ENCODE measurements around the gene PAF1. TPM values are rescaled to one million over a fixed set of nuclear protein-coding genes. Genes with fewer than 3 reads are reported as not detected.
"Not testable (repeated sequence)": the region's sequence is repeated elsewhere in the genome, so short reads cannot be mapped to it uniquely, and the experiment has no call there.

The PAF1 gene
- total RNA-seq, 2 donors from 2014 or later: 34.8 to 54.3 TPM

DNA sequence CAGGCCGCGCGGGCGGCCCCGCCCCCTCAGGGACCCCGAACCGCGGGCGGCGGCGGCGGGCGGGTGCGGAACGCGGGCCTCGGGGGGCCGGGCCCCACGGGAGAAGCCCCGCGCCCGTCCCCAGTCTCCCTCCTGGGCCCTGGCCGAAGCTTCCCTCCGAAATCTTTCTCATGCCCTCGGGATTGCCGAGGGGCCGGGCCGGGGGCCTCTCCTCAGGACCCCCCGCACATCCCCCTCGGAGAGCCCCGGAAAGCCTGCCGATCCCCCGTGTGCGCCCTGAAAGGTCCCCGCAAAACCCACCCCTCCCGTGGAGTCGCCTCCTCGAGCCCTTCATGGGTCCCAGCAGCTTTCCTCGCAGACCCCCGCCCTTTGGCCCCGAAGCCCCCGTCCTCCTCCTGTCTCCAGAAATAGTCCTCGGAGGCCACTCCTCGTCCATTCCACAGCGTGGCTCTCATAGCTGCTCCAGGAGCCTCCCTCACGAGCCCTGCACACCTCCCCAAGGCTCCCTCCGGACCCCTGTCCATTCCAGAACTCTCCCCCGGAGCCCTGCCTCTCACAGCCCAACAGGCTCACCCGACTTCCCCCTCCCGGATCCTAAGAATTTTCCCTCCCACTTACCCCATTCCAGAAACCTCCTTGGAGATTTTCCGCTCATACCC lies 48.1 kb downstream of the PAF1 start:
- H3K27me3 ChIP-seq: no peaks in the 10 kb centered on the region
- no peaks in the 10 kb centered on the region for H3K9me3 ChIP-seq
- peak overlapping the region; percentile 82 to 91 for H3K27ac ChIP-seq
- H3K4me3 ChIP-seq: peak overlapping the region; percentile 80 to 85
- peaks cover 0 to 59% of the 10 kb centered on the region in 2 donors for H3K4me1 ChIP-seq
- TF ChIP-seq, protein P1, sequence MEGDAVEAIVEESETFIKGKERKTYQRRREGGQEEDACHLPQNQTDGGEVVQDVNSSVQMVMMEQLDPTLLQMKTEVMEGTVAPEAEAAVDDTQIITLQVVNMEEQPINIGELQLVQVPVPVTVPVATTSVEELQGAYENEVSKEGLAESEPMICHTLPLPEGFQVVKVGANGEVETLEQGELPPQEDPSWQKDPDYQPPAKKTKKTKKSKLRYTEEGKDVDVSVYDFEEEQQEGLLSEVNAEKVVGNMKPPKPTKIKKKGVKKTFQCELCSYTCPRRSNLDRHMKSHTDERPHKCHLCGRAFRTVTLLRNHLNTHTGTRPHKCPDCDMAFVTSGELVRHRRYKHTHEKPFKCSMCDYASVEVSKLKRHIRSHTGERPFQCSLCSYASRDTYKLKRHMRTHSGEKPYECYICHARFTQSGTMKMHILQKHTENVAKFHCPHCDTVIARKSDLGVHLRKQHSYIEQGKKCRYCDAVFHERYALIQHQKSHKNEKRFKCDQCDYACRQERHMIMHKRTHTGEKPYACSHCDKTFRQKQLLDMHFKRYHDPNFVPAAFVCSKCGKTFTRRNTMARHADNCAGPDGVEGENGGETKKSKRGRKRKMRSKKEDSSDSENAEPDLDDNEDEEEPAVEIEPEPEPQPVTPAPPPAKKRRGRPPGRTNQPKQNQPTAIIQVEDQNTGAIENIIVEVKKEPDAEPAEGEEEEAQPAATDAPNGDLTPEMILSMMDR (IDR thresholded peaks at IDR 0.05): no peak
- no peaks in the 10 kb centered on the region for H3K36me3 ChIP-seq
- no peak for DNase-seq (ENCODE audit: low spot score)

DNA sequence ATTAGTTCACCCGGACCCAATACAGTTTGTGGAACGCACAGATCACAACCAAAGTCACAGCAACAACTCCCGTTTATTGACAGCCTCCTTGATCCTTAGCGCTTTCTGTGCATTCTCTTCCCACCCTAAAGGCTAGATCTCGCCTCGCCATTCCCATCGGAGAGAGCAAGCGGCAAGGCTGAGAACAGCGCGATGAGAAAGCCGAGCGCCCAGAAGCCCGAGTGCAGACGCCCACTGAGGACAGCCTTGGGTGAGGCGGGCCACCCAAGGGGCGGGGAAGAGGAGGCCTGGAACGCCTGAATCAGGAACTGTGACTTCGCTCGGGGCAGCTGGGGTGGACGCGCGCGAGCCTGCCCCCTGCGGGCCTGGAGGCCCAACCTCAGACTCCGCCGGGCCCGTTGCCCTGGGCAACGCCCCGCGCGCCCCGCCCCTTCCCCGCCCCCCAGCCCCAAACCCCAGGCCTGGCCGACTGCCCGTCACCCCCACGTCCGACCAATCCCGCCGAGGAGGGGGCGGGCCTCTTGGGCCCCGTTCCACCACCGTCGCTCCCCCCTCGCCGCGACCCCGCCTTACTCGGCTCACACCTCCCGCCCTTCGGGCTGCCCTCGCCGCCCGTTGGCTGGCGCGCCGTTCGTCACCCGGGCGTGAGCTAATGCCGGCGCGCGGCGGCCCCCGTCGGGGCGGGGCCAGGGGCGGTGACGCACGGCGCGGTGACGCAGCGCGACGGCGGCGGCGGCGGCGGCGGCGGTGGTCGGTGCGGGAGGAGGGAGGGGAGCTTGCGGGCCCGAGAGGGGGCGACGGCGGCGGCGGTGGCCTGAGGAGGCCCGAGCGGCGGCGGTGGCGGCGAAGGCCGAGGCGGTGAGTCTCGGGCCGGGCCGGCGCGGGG lies 48.9 kb downstream of the PAF1 start, which contains the start of gene SAMD4B:
TSS of gene SAMD4B (plus strand) at position 703 of the 886 bp plus-strand sequence. CDS start 14,473 bp downstream, outside the sequence.
- H3K4me3 ChIP-seq: peak within 1 kb of the TSS; percentile 80 to 85
- H3K36me3 ChIP-seq: no peaks in the 10 kb centered on the region
- peak within 1 kb of the TSS; percentile 83 to 91 for H3K27ac ChIP-seq
- no peaks in the 10 kb centered on the region for H3K27me3 ChIP-seq
- TF ChIP-seq, protein P1 (IDR thresholded peaks at IDR 0.05): peak; percentile 61 to 92
- H3K9me3 ChIP-seq: no peaks in the 10 kb centered on the region
- H3K4me1 ChIP-seq: peaks cover 0 to 52% of the 10 kb centered on the region in 2 donors
- peak; percentile 98 for DNase-seq (ENCODE audit: low spot score)

DNA sequence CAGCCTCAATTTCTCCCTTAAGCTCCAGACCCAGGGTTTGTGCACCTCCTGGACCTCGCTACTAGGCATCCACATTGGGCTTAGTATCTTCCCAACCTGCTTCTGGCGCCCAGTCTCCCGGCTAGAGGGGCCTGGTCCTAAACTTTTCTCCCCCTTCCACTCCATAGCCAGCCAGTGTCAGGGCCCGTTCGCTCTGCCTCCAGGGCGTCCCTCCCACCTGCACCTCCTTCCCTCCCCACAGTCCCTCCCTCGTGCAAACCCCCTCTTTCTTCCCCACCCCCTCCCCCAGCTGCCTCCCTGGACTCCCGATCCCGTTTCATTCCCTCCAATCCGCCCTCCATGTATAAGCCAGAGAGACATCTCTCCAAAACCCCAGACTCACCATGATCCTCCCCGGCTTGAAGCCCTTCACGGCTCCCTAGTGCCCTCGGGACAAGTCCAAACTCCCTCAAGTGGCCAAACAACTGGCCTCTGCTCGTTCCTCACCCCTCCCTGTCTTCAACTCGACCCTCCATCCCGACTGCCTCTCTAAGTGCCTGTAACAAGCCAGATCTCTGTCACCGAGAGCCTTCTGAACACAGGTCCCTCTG lies 49.7 kb downstream of the PAF1 start:
- Histone ChIP-seq H3K27me3 (no peaks in the 10 kb centered on the region), H3K36me3 (no peaks in the 10 kb centered on the region), H3K4me3 (peak overlapping the region; percentile 59 to 76), H3K4me1 (peaks cover 0 to 50% of the 10 kb centered on the region in 2 donors), H3K9me3 (no peaks in the 10 kb centered on the region), H3K27ac (peak overlapping the region; percentile 83 to 89)
- TF ChIP-seq, protein P1 (IDR thresholded peaks at IDR 0.05): no peak
- DNase-seq (ENCODE audit: low spot score): no peak

- peaks cover 0 to 42% of the 10 kb centered on the region in 2 donors for H3K4me1 ChIP-seq
- H3K27me3 ChIP-seq; H3K4me3 ChIP-seq; DNase-seq (ENCODE audit: low spot score); H3K36me3 ChIP-seq; H3K27ac ChIP-seq; H3K9me3 ChIP-seq: not testable (repeated sequence)
These were observed 50.8 kb downstream of the PAF1 start for GRCh38 chr19:39340156-39340555.

DNA sequence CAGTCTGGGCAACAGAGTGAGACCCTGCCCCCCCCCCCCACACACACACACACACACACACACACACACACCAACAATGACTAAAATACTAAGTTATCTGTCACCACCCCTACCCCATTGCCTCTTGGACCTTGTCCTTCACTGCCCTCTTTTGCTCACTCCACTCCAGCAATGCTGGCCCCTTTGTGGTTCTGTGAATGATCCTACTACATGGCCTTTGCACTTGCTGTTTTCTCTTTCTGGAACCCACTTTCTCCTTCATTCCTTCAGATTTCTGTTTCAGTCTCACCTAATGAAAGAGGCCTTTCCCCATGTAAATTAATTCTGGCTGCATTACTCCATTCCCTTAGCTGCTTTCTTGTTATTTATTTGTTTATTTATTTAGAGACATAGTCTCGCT lies 51.2 kb downstream of the PAF1 start:
- Histone ChIP-seq H3K9me3 (no peaks in the 10 kb centered on the region), H3K27me3 (no peaks in the 10 kb centered on the region), H3K4me3 (no peak overlapping the region), H3K27ac (no peak overlapping the region), H3K36me3 (no peaks in the 10 kb centered on the region), H3K4me1 (peaks cover 0 to 37% of the 10 kb centered on the region in 2 donors)
- no peak for DNase-seq (ENCODE audit: low spot score)
- TF ChIP-seq, protein P1 (IDR thresholded peaks at IDR 0.05): no peak

GRCh38 chr19:39336483-39336882 lies 54.4 kb downstream of the PAF1 start:
- no peak for DNase-seq (ENCODE audit: low spot score)
- H3K27me3 ChIP-seq: no peaks in the 10 kb centered on the region
- H3K4me1 ChIP-seq: peaks cover 0 to 16% of the 10 kb centered on the region in 2 donors
- TF ChIP-seq, protein P1 (IDR thresholded peaks at IDR 0.05): no peak
- H3K4me3 ChIP-seq: no peak overlapping the region
- no peaks in the 10 kb centered on the region for H3K9me3 ChIP-seq
- peak overlapping the region in 1 of 2 donors; percentile 69 for H3K27ac ChIP-seq
- no peaks in the 10 kb centered on the region for H3K36me3 ChIP-seq

Measured in right atrium auricular region (tissue), 2 donors.